Ovary (tissue), 9 donors: ENCODE results near the gene DYNC2I2. TPM values are rescaled to one million over a fixed set of nuclear protein-coding genes. Genes with fewer than 3 reads are reported as not detected.

Experiments
- DNase-seq, 5 donors: peaks; one replicate each; pipeline ENCODE4 v3.0.0-alpha.2; 2019 to 2020
- H3K27ac ChIP-seq, 2 donors: fragments of 200-600 bp; one replicate each; pipeline versions ENCODE4 v1.5.1 to v1.8.0; 2019 to 2022
- H3K27me3 ChIP-seq: fragments of 200-600 bp; one replicate; pipeline ENCODE4 v1.8.0; 2022
- H3K36me3 ChIP-seq: fragments of 200-600 bp; sonication (generic); one replicate; pipeline ENCODE4 v1.5.1; 2019
- H3K4me1 ChIP-seq: one replicate; pipeline ENCODE4 v1.8.1; 2013; ENCODE audit warnings: mild to moderate bottlenecking, moderate library complexity; ENCODE audit not compliant: insufficient read depth
- H3K4me3 ChIP-seq: fragments of 200-600 bp; sonication (generic); one replicate; pipeline ENCODE4 v1.5.1; 2017
- H3K9me3 ChIP-seq, 2 donors: fragments of 200-600 bp in 1 of 2; sonication (generic) in 1 of 2; one replicate each; pipeline versions ENCODE4 v1.5.1 to v1.8.1; 2013 to 2019; ENCODE audit warnings: mild to moderate bottlenecking in 1 of 2, moderate library complexity in 1 of 2
- EP300 ChIP-seq: sonication (generic); formaldehyde crosslinking; IDR thresholded peaks from one replicate; pipeline ENCODE4 v1.6.1; 2017; ENCODE audit warnings: antibody characterized with exemption
- POLR2A ChIP-seq: fragments of 450-650 bp; IDR thresholded peaks from one replicate; pipeline ENCODE4 v1.6.1; 2017; ENCODE audit warnings: antibody characterized with exemption, mild to moderate bottlenecking, moderate library complexity
- WGBS, 3 donors: extraction: QIAGEN DNeasy Blood & Tissue Kit in 1 of 3; methylation state at CpG; one replicate each; pipeline versions ENCODE4 v1.1.5 to v1.1.7; 2013 to 2017; 5-methylcytosine and 5-hydroxymethylcytosine counted together
- intact Hi-C, 4 donors: fragments of 100-400 bp; cut with DNase I; formaldehyde crosslinking; loops; one replicate each; pipeline versions ENCODE4 v1.11.0 to v1.15.1; 2022 to 2023
- polyA plus RNA-seq, 2 donors: library from polyadenylated mRNA; stranded (reverse); fragments of 200-250 nt in 1 of 2; fragments of 350-450 nt in 1 of 2; fragmentation: Illumina TruSeq in 1 of 2; extraction: RNeasy Lipid Tissue Mini Kit (QIAGEN cat#74804) in 1 of 2; gene quantifications; one replicate each; pipeline ENCODE4 v1.2.3, GENCODE V29; 2013 to 2014
- total RNA-seq, 7 donors: library from RNA; depleted of rRNA in 2 of 7; stranded (reverse); fragments of >200 nt in 2 of 7; fragmentation: NEBNext Ultra II Directional in 3 of 7; extraction: Animal tissue kit (Norgen Biotek cat#: 25700) in 3 of 7; gene quantifications; one replicate each; pipeline versions ENCODE4 v1.1.0 to v1.2.4, GENCODE V29; 2016 to 2023
- TF ChIP-seq, protein P1 (sequence below), 3 donors: fragments of 450-650 bp in 2 of 3; fragments of 200-600 bp in 1 of 3; IDR thresholded peaks; one replicate each; pipeline versions ENCODE4 v1.5.1 to v1.8.0; 2016 to 2022; ENCODE audit warnings: antibody characterized with exemption in 3 of 3, mild to moderate bottlenecking in 1 of 3
- donor health status: DM: no; HTN: no; CAD: no; lungs with moderate emphysema.
- donor health status: DM: no; HTN: no; CAD: no.
- donor health status: Bipolar disorder and iron deficiency.
- donor health status: DM: yes; HTN: yes; CAD: no.
- donor health status: DM: no; HTN: no; CAD: no.
- donor health status: DM: yes; HTN: yes; CAD: no.

Gene DYNC2I2
- total and polyA plus RNA-seq, 9 donors: 2.0 to 87.5 (median 25.8) TPM

DNA sequence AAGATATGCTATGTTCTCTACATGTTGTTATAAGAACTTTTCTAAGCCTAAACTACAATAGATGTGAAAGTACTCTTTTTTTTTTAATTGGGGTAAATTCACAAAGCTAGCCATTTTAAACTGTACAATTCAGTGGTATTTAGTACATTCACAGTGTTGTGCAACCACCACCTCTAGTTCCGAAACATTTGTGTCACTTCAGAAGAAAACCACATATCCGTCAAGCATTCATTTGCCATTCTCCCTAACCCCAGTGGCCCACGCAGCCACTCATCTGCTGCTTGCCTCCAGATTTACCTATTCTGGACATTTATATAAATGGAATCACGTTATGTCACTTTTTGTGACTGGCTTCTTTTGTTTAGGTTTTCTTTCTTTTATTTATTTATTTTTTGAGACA lies 61.2 kb downstream of the DYNC2I2 start:
- intact Hi-C loops: no loop called here
- TF ChIP-seq POLR2A (no peak), EP300 (no peak)
- TF ChIP-seq, protein P1, sequence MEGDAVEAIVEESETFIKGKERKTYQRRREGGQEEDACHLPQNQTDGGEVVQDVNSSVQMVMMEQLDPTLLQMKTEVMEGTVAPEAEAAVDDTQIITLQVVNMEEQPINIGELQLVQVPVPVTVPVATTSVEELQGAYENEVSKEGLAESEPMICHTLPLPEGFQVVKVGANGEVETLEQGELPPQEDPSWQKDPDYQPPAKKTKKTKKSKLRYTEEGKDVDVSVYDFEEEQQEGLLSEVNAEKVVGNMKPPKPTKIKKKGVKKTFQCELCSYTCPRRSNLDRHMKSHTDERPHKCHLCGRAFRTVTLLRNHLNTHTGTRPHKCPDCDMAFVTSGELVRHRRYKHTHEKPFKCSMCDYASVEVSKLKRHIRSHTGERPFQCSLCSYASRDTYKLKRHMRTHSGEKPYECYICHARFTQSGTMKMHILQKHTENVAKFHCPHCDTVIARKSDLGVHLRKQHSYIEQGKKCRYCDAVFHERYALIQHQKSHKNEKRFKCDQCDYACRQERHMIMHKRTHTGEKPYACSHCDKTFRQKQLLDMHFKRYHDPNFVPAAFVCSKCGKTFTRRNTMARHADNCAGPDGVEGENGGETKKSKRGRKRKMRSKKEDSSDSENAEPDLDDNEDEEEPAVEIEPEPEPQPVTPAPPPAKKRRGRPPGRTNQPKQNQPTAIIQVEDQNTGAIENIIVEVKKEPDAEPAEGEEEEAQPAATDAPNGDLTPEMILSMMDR (IDR thresholded peaks at IDR 0.05): no peak
- no peaks in the 10 kb centered on the region for H3K4me1 ChIP-seq
- no peaks in the 10 kb centered on the region for H3K9me3 ChIP-seq
- H3K36me3 ChIP-seq: no peaks in the 10 kb centered on the region
- H3K4me3 ChIP-seq: no peak overlapping the region
- DNase-seq: no peak
- H3K27me3 ChIP-seq: no peaks in the 10 kb centered on the region
- no peak overlapping the region for H3K27ac ChIP-seq
- 91 to 95% (median 93%) methylated on average over 4 of the region's 4 CpGs for WGBS, 3 donors

DNA sequence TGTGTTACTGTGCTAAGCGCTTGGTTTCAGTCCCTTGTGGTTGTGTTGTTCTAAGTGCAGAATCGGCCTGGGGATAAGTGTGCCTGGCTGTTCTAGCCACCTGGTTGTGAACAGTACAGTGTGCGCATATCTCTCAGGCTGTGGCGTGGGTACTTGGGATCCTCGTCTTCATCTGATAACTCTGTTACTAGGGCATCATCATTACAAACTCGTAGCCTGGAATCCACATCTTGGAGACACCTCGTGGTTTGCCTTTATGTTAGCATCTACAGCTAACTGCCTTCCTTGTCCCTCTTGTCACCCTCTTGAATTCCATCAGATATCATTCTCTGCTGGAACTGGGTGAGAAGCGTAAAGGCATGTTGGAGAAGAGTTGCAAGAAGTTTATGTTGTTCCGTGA lies 62.8 kb downstream of the DYNC2I2 start:
- no peaks in the 10 kb centered on the region for H3K36me3 ChIP-seq
- H3K9me3 ChIP-seq: no peaks in the 10 kb centered on the region
- H3K4me3 ChIP-seq: no peak overlapping the region
- WGBS, 3 donors: 88 to 92% (median 88%) methylated on average over 9 of the region's 9 CpGs
- DNase-seq: no peak
- H3K4me1 ChIP-seq: no peaks in the 10 kb centered on the region
- no peak overlapping the region for H3K27ac ChIP-seq
- intact Hi-C loops: no loop called here
- TF ChIP-seq, protein P1 (IDR thresholded peaks at IDR 0.05): no peak
- TF ChIP-seq POLR2A (no peak), EP300 (no peak)
- no peaks in the 10 kb centered on the region for H3K27me3 ChIP-seq

GRCh38 chr9:128593039-128593438 lies 63.6 kb downstream of the DYNC2I2 start:
- Histone ChIP-seq H3K27me3 (no peaks in the 10 kb centered on the region), H3K27ac (no peak overlapping the region), H3K36me3 (no peaks in the 10 kb centered on the region), H3K9me3 (no peaks in the 10 kb centered on the region), H3K4me3 (no peak overlapping the region), H3K4me1 (no peaks in the 10 kb centered on the region)
- no peak for DNase-seq
- TF ChIP-seq POLR2A (no peak), EP300 (no peak)
- TF ChIP-seq, protein P1 (IDR thresholded peaks at IDR 0.05): no peak
- intact Hi-C loops: no loop called here
- 24 to 46% (median 27%) methylated on average over 6 of the region's 6 CpGs for WGBS, 3 donors

DNA sequence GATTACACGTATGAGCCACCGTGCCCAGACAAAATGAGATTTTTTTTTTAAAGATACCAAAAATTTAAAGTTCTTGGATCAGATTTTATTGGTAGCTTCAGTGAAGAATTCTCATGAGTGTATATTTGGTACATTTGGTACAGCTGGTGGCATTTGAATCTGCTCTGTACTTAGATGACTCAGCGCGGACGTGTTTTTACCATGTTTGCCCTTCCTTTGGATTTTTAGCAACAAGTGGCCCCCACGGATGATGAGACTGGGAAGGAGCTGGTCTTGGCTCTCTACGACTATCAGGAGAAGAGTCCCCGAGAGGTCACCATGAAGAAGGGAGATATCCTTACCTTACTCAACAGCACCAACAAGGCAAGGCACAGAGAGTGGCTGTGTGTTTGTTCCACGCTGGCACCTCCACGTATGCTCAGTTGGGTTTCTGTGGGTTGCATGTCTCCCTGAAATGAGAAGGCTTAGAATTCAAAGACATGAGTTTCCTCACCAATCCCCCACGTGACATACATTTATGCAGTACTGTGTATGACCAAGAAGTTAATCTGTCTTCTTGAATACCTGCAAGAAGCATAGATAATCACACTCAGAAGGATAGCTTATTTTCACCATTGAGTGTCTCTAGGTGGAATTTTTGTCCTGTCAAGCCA lies 67.9 kb downstream of the DYNC2I2 start:
- DNase-seq: no peak
- Histone ChIP-seq H3K36me3 (no peaks in the 10 kb centered on the region), H3K9me3 (no peaks in the 10 kb centered on the region), H3K27ac (no peak overlapping the region), H3K4me1 (no peaks in the 10 kb centered on the region), H3K4me3 (no peak overlapping the region), H3K27me3 (no peaks in the 10 kb centered on the region)
- 85 to 90% (median 88%) methylated on average over 11 of the region's 11 CpGs for WGBS, 3 donors
- intact Hi-C loops: no loop called here
- TF ChIP-seq EP300: no peak
- TF ChIP-seq, protein P1 (IDR thresholded peaks at IDR 0.05): no peak
- TF ChIP-seq POLR2A: no peak
